ENCODE results near the gene TRIM71.

TRIM71 gene

GRCh38 chr3:32817558-32818228, at the start of gene TRIM71:
Gene TRIM71, plus strand, starts transcription at chr3:32817997. Its CDS starts 84 bp downstream, at chr3:32818081.
- H3K27me3 ChIP-seq (ENCODE audit: control insufficient read depth, low read length), result peaks cover 10% of the 10 kb centered on the region
- H3K36me3 ChIP-seq (ENCODE audit: control insufficient read depth, low read length), result no peaks in the 10 kb centered on the region
- no peaks in the 10 kb centered on the region for H3K9me3 ChIP-seq (ENCODE audit: control insufficient read depth, insufficient read depth, low read length)
- H3K9me2 ChIP-seq (replicated peaks; ENCODE audit: control insufficient read depth, low read length), result no peaks in the 10 kb centered on the region
- H3K4me1 ChIP-seq (ENCODE audit: control insufficient read depth, low read length), result no peaks in the 10 kb centered on the region
- H3K4me3 ChIP-seq (ENCODE audit: low read length), result no peak within 1 kb of the TSS
- H3K27ac ChIP-seq (ENCODE audit: low read depth, low read length), result no peak within 1 kb of the TSS
- TF ChIP-seq EZH2phosphoT487 (IDR thresholded peaks at IDR 0.05; ENCODE audit: borderline replicate concordance, low read length) (no peak), CTCF (IDR thresholded peaks at IDR 0.05; ENCODE audit: low read depth, low read length, poor library complexity, severe bottlenecking) (no peak)
- no peak within 1 kb of the TSS for H3K4me2 ChIP-seq (ENCODE audit: low read length)
- no peaks in the 10 kb centered on the region for H3F3A ChIP-seq (ENCODE audit: control insufficient read depth, insufficient read depth)
- H4K20me1 ChIP-seq (ENCODE audit: control insufficient read depth, insufficient read depth, low read depth, low read length), result no peaks in the 10 kb centered on the region
- H3K79me2 ChIP-seq (ENCODE audit: control insufficient read depth, low read length), result no peaks in the 10 kb centered on the region

GRCh38 chr3:32778389-32778788, 39.4 kb upstream of the TRIM71 start:
- TF ChIP-seq EZH2phosphoT487 (IDR thresholded peaks at IDR 0.05; ENCODE audit: borderline replicate concordance, low read length) (no peak), CTCF (IDR thresholded peaks at IDR 0.05; ENCODE audit: low read depth, low read length, poor library complexity, severe bottlenecking) (no peak)
- Histone ChIP-seq H3K4me1 (ENCODE audit: control insufficient read depth, low read length) (peaks cover 9% of the 10 kb centered on the region), H3K9me2 (replicated peaks; ENCODE audit: control insufficient read depth, low read length) (no peaks in the 10 kb centered on the region), H3F3A (ENCODE audit: control insufficient read depth, insufficient read depth) (no peaks in the 10 kb centered on the region), H3K27ac (ENCODE audit: low read depth, low read length) (no peak overlapping the region), H3K36me3 (ENCODE audit: control insufficient read depth, low read length) (peaks cover 6% of the 10 kb centered on the region), H4K20me1 (ENCODE audit: control insufficient read depth, insufficient read depth, low read depth, low read length) (peaks cover 6% of the 10 kb centered on the region; the same call in 1 of the 2 replicates), H3K27me3 (ENCODE audit: control insufficient read depth, low read length) (no peaks in the 10 kb centered on the region), H3K79me2 (ENCODE audit: control insufficient read depth, low read length) (no peaks in the 10 kb centered on the region), H3K4me2 (ENCODE audit: low read length) (no peak overlapping the region), H3K9me3 (ENCODE audit: control insufficient read depth, insufficient read depth, low read length) (no peaks in the 10 kb centered on the region), H3K4me3 (ENCODE audit: low read length) (no peak overlapping the region)

DNA sequence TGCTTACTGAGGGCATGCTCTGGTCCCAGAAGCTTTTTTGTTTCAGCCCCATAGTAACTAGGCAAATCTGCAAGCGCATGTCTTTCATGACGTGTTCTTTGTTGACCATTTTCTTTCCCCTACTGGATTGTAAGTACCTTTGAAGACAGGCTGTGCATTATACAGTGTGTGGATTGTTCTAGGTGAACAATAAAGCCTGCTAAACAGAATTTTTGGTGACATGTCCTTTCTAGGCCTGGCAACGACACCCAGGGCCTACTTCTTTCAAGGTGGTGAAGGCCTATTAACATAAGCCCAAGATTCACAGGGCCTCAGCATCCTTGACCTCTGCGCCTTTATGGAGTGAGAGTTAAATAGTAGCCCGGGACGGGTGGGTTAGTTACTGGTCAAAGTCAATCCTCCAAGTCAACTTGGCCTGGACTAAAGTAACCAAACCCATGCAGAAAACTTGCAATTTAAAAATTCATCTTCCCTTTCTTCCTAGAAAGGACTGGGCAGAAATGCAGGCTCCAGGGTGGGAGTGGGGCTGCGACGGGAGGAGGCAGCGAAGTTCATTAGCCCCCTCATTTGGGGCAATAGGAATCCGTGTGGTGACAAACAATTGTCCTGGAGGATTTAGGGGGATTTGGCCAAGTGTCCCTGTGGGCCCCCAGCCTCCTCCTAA, 37.6 kb upstream of the TRIM71 start:
- Histone ChIP-seq H3K79me2 (ENCODE audit: control insufficient read depth, low read length) (no peaks in the 10 kb centered on the region), H3K27ac (ENCODE audit: low read depth, low read length) (no peak overlapping the region), H3K27me3 (ENCODE audit: control insufficient read depth, low read length) (no peaks in the 10 kb centered on the region), H4K20me1 (ENCODE audit: control insufficient read depth, insufficient read depth, low read depth, low read length) (peaks cover 6% of the 10 kb centered on the region; the same call in 1 of the 2 replicates), H3K9me3 (ENCODE audit: control insufficient read depth, insufficient read depth, low read length) (no peaks in the 10 kb centered on the region), H3K4me1 (ENCODE audit: control insufficient read depth, low read length) (peaks cover 9% of the 10 kb centered on the region), H3K4me2 (ENCODE audit: low read length) (peak overlapping the region; percentile 97), H3F3A (ENCODE audit: control insufficient read depth, insufficient read depth) (no peaks in the 10 kb centered on the region), H3K4me3 (ENCODE audit: low read length) (peak overlapping the region; percentile 77), H3K36me3 (ENCODE audit: control insufficient read depth, low read length) (no peaks in the 10 kb centered on the region), H3K9me2 (replicated peaks; ENCODE audit: control insufficient read depth, low read length) (no peaks in the 10 kb centered on the region)
- TF ChIP-seq CTCF (IDR thresholded peaks at IDR 0.05; ENCODE audit: low read depth, low read length, poor library complexity, severe bottlenecking) (no peak), EZH2phosphoT487 (IDR thresholded peaks at IDR 0.05; ENCODE audit: borderline replicate concordance, low read length) (no peak)
